CD14-positive monocyte (primary cell): Measurements from ENCODE around the gene C1QTNF1. TPM values are rescaled to one million over a fixed set of nuclear protein-coding genes. Genes with fewer than 3 reads are reported as not detected.
A peak's percentile ranks its signal among the peaks of the same experiment; 100 is the strongest.

Source experiments
- DNase-seq, 3 donors: peaks; one replicate each; pipeline ENCODE4 v3.0.0-alpha.2; 2011 to 2022
- H2AFZ ChIP-seq: 2 replicates; pipeline ENCODE4 v1.6.0; 2012; ENCODE audit warnings: mild to moderate bottlenecking, low read depth, low read length, inconsistent platforms; ENCODE audit not compliant: insufficient read depth, poor library complexity, severe bottlenecking
- H3K27ac ChIP-seq, 2 donors: 1 replicate in 1 of 2; 2 replicates in 1 of 2; pipeline ENCODE4 v1.5.1; 2012 to 2013; ENCODE audit warnings: low read length in 2 of 2, control low read depth in 1 of 2, inconsistent platforms in 1 of 2, low read depth in 1 of 2, mild to moderate bottlenecking in 1 of 2
- H3K27me3 ChIP-seq, 2 donors: one replicate each; pipeline versions ENCODE4 v1.6.0 to v1.6.1; 2011 to 2013; ENCODE audit warnings: low read length in 2 of 2; ENCODE audit not compliant: control insufficient read depth in 2 of 2, insufficient read depth in 2 of 2
- H3K36me3 ChIP-seq, 2 donors: replicated peaks in 1 of 2; 1 replicate in 1 of 2; 2 replicates in 1 of 2; pipeline versions ENCODE4 v1.5.1 to v1.6.1; 2012 to 2013; ENCODE audit warnings: low read length in 2 of 2, control low read depth in 1 of 2, inconsistent platforms in 1 of 2, mild to moderate bottlenecking in 1 of 2; ENCODE audit not compliant: insufficient read depth in 2 of 2, control insufficient read depth in 1 of 2
- H3K4me1 ChIP-seq, 2 donors: 1 replicate in 1 of 2; 2 replicates in 1 of 2; pipeline versions ENCODE4 v1.5.1 to v1.6.1; 2012 to 2013; ENCODE audit warnings: low read length in 2 of 2, control low read depth in 1 of 2, inconsistent platforms in 1 of 2, mild to moderate bottlenecking in 1 of 2, moderate library complexity in 1 of 2; ENCODE audit not compliant: insufficient read depth in 2 of 2, control insufficient read depth in 1 of 2
- H3K4me2 ChIP-seq: replicated peaks from 2 replicates; pipeline ENCODE3; 2012; ENCODE audit warnings: low read length, moderate library complexity, mild to moderate bottlenecking; ENCODE audit not compliant: poor library complexity, severe bottlenecking; ENCODE audit errors: extremely low read depth
- H3K4me3 ChIP-seq, 3 experiments: fragments of 200-600 bp in 1 of 3; sonication (generic) in 1 of 3; replicated peaks in 1 of 3; 1 replicate in 2 of 3; 2 replicates in 1 of 3; pipeline ENCODE4 v1.5.1; 2011 to 2013; ENCODE audit warnings: low read length in 3 of 3, mild to moderate bottlenecking in 3 of 3, control low read depth in 2 of 3, low read depth in 2 of 3, inconsistent platforms in 1 of 3, moderate library complexity in 1 of 3
- H3K79me2 ChIP-seq: 2 replicates; pipeline ENCODE4 v1.6.0; 2012; ENCODE audit warnings: mild to moderate bottlenecking, control low read depth, inconsistent platforms, low read length, moderate library complexity; ENCODE audit not compliant: insufficient read depth
- H3K9ac ChIP-seq: 2 replicates; pipeline ENCODE4 v1.6.0; 2017; ENCODE audit warnings: low read length, mild to moderate bottlenecking; ENCODE audit not compliant: insufficient read depth, poor library complexity, severe bottlenecking
- H3K9me3 ChIP-seq, 2 donors: replicated peaks in 1 of 2; 1 replicate in 1 of 2; 2 replicates in 1 of 2; pipeline versions ENCODE4 v1.5.1 to v1.6.1; 2012 to 2013; ENCODE audit warnings: low read length in 2 of 2, control low read depth in 1 of 2; ENCODE audit not compliant: control insufficient read depth in 1 of 2, insufficient read depth in 1 of 2
- H4K20me1 ChIP-seq: 2 replicates; pipeline ENCODE4 v1.6.0; 2012; ENCODE audit warnings: mild to moderate bottlenecking, low read length, control low read depth, moderate library complexity; ENCODE audit not compliant: insufficient read depth
- H3K27ac Mint-ChIP-seq, 7 donors: one replicate each; pipeline ENCODE4 v1.8.0; 2020; ENCODE audit warnings: mild to moderate bottlenecking in 7 of 7, mixed read lengths in 7 of 7, moderate library complexity in 6 of 7, inconsistent platforms in 2 of 7
- H3K27me3 Mint-ChIP-seq, 3 donors: one replicate each; pipeline ENCODE4 v1.8.0; 2021 to 2022; ENCODE audit warnings: low read depth in 3 of 3, mild to moderate bottlenecking in 3 of 3, mixed read lengths in 3 of 3, moderate library complexity in 3 of 3, inconsistent platforms in 1 of 3
- H3K36me3 Mint-ChIP-seq, 2 donors: one replicate each; pipeline ENCODE4 v1.8.0; 2020; ENCODE audit warnings: mixed read lengths in 2 of 2, inconsistent platforms in 1 of 2, mild to moderate bottlenecking in 1 of 2
- H3K4me1 Mint-ChIP-seq: one replicate; pipeline ENCODE4 v1.8.0; 2020; ENCODE audit warnings: mild to moderate bottlenecking, mixed read lengths
- H3K4me3 Mint-ChIP-seq, 2 donors: one replicate each; pipeline ENCODE4 v1.8.0; 2020; ENCODE audit warnings: mild to moderate bottlenecking in 2 of 2, mixed read lengths in 2 of 2, moderate library complexity in 1 of 2
- H3K9me3 Mint-ChIP-seq, 7 donors: one replicate each; pipeline ENCODE4 v1.8.0; 2020 to 2022; ENCODE audit warnings: mixed read lengths in 7 of 7, mild to moderate bottlenecking in 6 of 7, moderate library complexity in 6 of 7, inconsistent platforms in 2 of 7
- CTCF ChIP-seq: fragments of 200-600 bp; IDR thresholded peaks from one replicate; pipeline ENCODE4 v1.8.0; 2022; ENCODE audit warnings: antibody characterized with exemption, mild to moderate bottlenecking
- WGBS: methylation state at CpG from one replicate; pipeline ENCODE4 v1.1.5; 2013; ENCODE audit warnings: missing lambda C conversion rate; ENCODE audit not compliant: insufficient coverage; 5-methylcytosine and 5-hydroxymethylcytosine counted together
- intact Hi-C, 2 donors: fragments of 100-400 bp; cut with micrococcal nuclease; formaldehyde crosslinking; loops; one replicate each; pipeline versions ENCODE4 v1.15.0 to v1.15.1; 2023
- polyA plus RNA-seq, 3 donors: library from polyadenylated mRNA; depleted of rRNA in 1 of 3; unstranded in 2 of 3; stranded (reverse) in 1 of 3; fragments of 300-500 nt in 2 of 3; fragments of >200 nt in 1 of 3; fragmentation: Illumina TruSeq in 2 of 3; gene quantifications; 1 replicate in 2 of 3; 2 replicates in 1 of 3; pipeline ENCODE4 v1.2.3, GENCODE V29; 2012 to 2021

Gene C1QTNF1
- polyA plus RNA-seq, 3 donors: not detected

GRCh38 chr17:79080349-79080748 is 56.4 kb downstream of the C1QTNF1 start:
- Histone ChIP-seq H3K4me3 (no peak overlapping the region), H4K20me1 (peaks cover 30% of the 10 kb centered on the region), H3K9ac (no peak overlapping the region), H2AFZ (no peak overlapping the region), H3K4me2 (no peak overlapping the region), H3K27ac (no peak overlapping the region), H3K4me1 (peaks cover 12 to 13% of the 10 kb centered on the region in 2 donors), H3K79me2 (peaks cover 22% of the 10 kb centered on the region), H3K36me3 (peaks cover 65 to 83% of the 10 kb centered on the region in 2 donors), H3K9me3 (no peaks in the 10 kb centered on the region), H3K27me3 (no peaks in the 10 kb centered on the region)
- peaks cover 0 to under 1% (median 0%) of the 10 kb centered on the region in 3 donors for H3K27me3 Mint-ChIP-seq
- TF ChIP-seq CTCF: no peak
- 95% methylated on average over 18 of the region's 18 CpGs for WGBS
- H3K4me1 Mint-ChIP-seq: peaks cover 15% of the 10 kb centered on the region
- H3K36me3 Mint-ChIP-seq: peaks cover 65 to 78% of the 10 kb centered on the region in 2 donors
- DNase-seq: no peak
- H3K9me3 Mint-ChIP-seq: no peaks in the 10 kb centered on the region
- peak overlapping the region in 1 of 7 donors; percentile 2 for H3K27ac Mint-ChIP-seq
- H3K4me3 Mint-ChIP-seq: no peak overlapping the region
- intact Hi-C loops: loop anchor here in 1 of 2 donors (5.0 kb wide), 1 partner anchor 33 kb away; no protein-coding TSS in a partner anchor

DNA sequence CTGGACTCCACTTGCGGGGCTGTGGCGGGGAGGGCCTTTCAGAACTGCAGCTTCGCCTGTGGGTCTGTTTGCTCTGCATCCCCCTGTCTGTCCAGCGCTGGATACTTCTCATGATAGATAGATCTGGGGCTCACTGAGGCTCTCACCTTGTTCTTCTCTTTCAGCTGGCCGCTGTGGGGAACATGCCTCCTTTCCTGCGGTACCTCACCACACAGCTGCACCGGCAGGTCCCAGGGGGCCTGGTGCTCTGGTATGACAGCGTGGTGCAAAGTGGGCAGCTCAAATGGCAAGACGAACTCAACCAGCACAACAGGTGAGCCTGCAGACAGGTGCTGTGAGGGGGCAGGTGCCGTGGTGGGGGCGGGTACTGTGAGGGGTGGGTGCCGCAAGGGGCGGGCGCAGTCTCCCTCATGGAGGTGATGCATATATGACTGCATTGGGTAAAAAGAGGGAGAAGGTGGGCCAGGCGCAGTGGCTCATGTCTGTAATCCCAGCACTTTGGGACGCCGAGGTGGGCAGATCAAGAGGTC is 56.9 kb downstream of the C1QTNF1 start:
- H3K4me1 Mint-ChIP-seq: peaks cover 10% of the 10 kb centered on the region
- Histone ChIP-seq H3K27me3 (no peaks in the 10 kb centered on the region), H3K36me3 (peaks cover 70 to 88% of the 10 kb centered on the region in 2 donors), H3K9me3 (no peaks in the 10 kb centered on the region), H3K4me3 (no peak overlapping the region), H2AFZ (no peak overlapping the region), H3K9ac (no peak overlapping the region), H4K20me1 (peaks cover 30% of the 10 kb centered on the region), H3K4me1 (peaks cover 8% of the 10 kb centered on the region in 2 donors), H3K79me2 (peaks cover 18% of the 10 kb centered on the region), H3K27ac (no peak overlapping the region), H3K4me2 (no peak overlapping the region)
- H3K36me3 Mint-ChIP-seq: peaks cover 65 to 81% of the 10 kb centered on the region in 2 donors
- H3K27ac Mint-ChIP-seq: peak overlapping the region in 1 of 7 donors; percentile 2
- no peaks in the 10 kb centered on the region for H3K9me3 Mint-ChIP-seq
- no peak overlapping the region for H3K4me3 Mint-ChIP-seq
- no peaks in the 10 kb centered on the region for H3K27me3 Mint-ChIP-seq
- no peak for TF ChIP-seq CTCF
- DNase-seq: no peak
- intact Hi-C loops: loop anchor here in 1 of 2 donors (5.0 kb wide), 1 partner anchor 34 kb away; no protein-coding TSS in a partner anchor
- WGBS: 97% methylated on average over 11 of the region's 17 CpGs
